GM12878 (cell line): ENCODE measurements around the gene RPRD2. TPM values are rescaled to one million over a fixed set of nuclear protein-coding genes. Genes with fewer than 3 reads are reported as not detected.

ENCODE experiments used
- ATAC-seq: fragments of 200-7000 bp; cut with Tn5 transposase; 3 replicates; pipeline ENCODE4 v1.9.1; 2020; ENCODE audit warnings: mild to moderate bottlenecking, moderate library complexity
- BruUV-seq: library from RNA; stranded (reverse); fragments of 400-500 nt; replicated peaks from 2 replicates; lab custom pipeline; 2021; lab: Mats Ljungman, UMichigan
- CTCF ChIA-PET: fragments of 300-600 bp; sonication (Branson Sonifier 250); formaldehyde crosslinking; extraction: SDS; loops from one replicate; lab custom pipeline; 2021; ENCODE audit warnings: inconsistent platforms; lab: Yijun Ruan, JAX
- POLR2A ChIA-PET: fragments of 350-600 bp; formaldehyde crosslinking; extraction: SDS; loops from one replicate; lab custom pipeline; 2021; ENCODE audit warnings: inconsistent platforms; lab: Charles Lee
- RAD21 ChIA-PET: fragments of 300-600 bp; sonication (Branson Sonifier 250); formaldehyde crosslinking; loops from one replicate; lab custom pipeline; 2023; ENCODE audit warnings: antibody characterized with exemption; ENCODE audit not compliant: unreplicated experiment; lab: Charles Lee
- SMC1A ChIA-PET: fragments of 300-600 bp; sonication (Branson Sonifier 250); formaldehyde crosslinking; loops from one replicate; lab custom pipeline; 2023; ENCODE audit not compliant: unreplicated experiment, uncharacterized antibody; lab: Charles Lee
- DNase-seq: peaks from one replicate; pipeline ENCODE4 v3.0.0-alpha.2; 2011; ENCODE audit warnings: low read depth, low spot score
- FAIRE-seq: peaks from 3 replicates; lab custom pipeline; 2011; peaks lifted over from hg19 to GRCh38; lab: Jason Lieb, UNC
- H2AFZ ChIP-seq: 2 replicates; pipeline ENCODE4 v1.6.0; 2011; ENCODE audit warnings: low read depth, low read length, control low read depth; ENCODE audit not compliant: control insufficient read depth
- H3K27ac ChIP-seq: 2 replicates; pipeline ENCODE4 v1.5.1; 2011; ENCODE audit warnings: control low read depth; ENCODE audit not compliant: control insufficient read depth, insufficient read depth
- H3K27me3 ChIP-seq, 2 experiments: replicated peaks in 1 of 2; 2 replicates each; pipeline versions ENCODE4 v1.6.0 to v1.6.1; 2011; ENCODE audit warnings: low read length in 1 of 2; ENCODE audit not compliant: control insufficient read depth in 2 of 2, insufficient read depth in 2 of 2
- H3K36me3 ChIP-seq, 2 experiments: 2 replicates each; pipeline ENCODE4 v1.5.1; 2011; ENCODE audit warnings: low read length in 1 of 2; ENCODE audit not compliant: control insufficient read depth in 2 of 2, insufficient read depth in 2 of 2
- H3K4me1 ChIP-seq: 2 replicates; pipeline ENCODE4 v1.6.1; 2011; ENCODE audit warnings: mild to moderate bottlenecking, low read length, moderate library complexity, mixed read lengths; ENCODE audit not compliant: control insufficient read depth, insufficient read depth
- H3K4me2 ChIP-seq: 2 replicates; pipeline ENCODE4 v1.6.0; 2011; ENCODE audit warnings: control low read depth; ENCODE audit not compliant: control insufficient read depth, insufficient read depth
- H3K4me3 ChIP-seq: fragments of 200-600 bp; sonication (generic); 2 replicates; pipeline ENCODE4 v1.5.1; 2016
- H3K79me2 ChIP-seq: 2 replicates; pipeline ENCODE4 v1.6.0; 2011; ENCODE audit warnings: low read length; ENCODE audit not compliant: control insufficient read depth, insufficient read depth
- H3K9ac ChIP-seq: 2 replicates; pipeline ENCODE4 v1.8.0; 2011; ENCODE audit warnings: low read length, control low read depth, mixed read lengths; ENCODE audit not compliant: control insufficient read depth, insufficient read depth
- H3K9me3 ChIP-seq: replicated peaks from 3 replicates; pipeline ENCODE4 v1.5.1; 2011; ENCODE audit warnings: mild to moderate bottlenecking, low read length; ENCODE audit not compliant: control insufficient read depth, insufficient read depth
- H4K20me1 ChIP-seq: 2 replicates; pipeline ENCODE4 v1.6.0; 2011; ENCODE audit not compliant: control insufficient read depth, insufficient read depth
- BCL3 ChIP-seq: IDR thresholded peaks from 2 replicates; pipeline ENCODE4 v1.6.1; 2011; ENCODE audit warnings: borderline replicate concordance, low read depth, mild to moderate bottlenecking, moderate library complexity, low read length; ENCODE audit not compliant: insufficient read depth, poor library complexity, severe bottlenecking
- CUX1 ChIP-seq: IDR thresholded peaks from 2 replicates; pipeline ENCODE4 v1.6.1; 2012; ENCODE audit warnings: improper control_type of control experiment, low read depth, low read length; ENCODE audit not compliant: insufficient replicate concordance
- HDGF ChIP-seq: fragments of 450-650 bp; IDR thresholded peaks from 2 replicates; pipeline ENCODE4 v1.6.1; 2016; ENCODE audit warnings: antibody characterized with exemption
- MLLT1 ChIP-seq: fragments of 450-650 bp; IDR thresholded peaks from 2 replicates; pipeline ENCODE4 v1.6.1; 2016; ENCODE audit warnings: mild to moderate bottlenecking
- PRDM15 ChIP-seq: fragments of 450-650 bp; formaldehyde crosslinking; IDR thresholded peaks from 2 replicates; pipeline ENCODE4 v1.4.0; 2020; ENCODE audit warnings: mild to moderate bottlenecking, moderate library complexity
- RB1 ChIP-seq: fragments of 450-650 bp; formaldehyde crosslinking; IDR thresholded peaks from 2 replicates; pipeline ENCODE4 v1.6.1; 2017; ENCODE audit warnings: mild to moderate bottlenecking, borderline replicate concordance
- SMAD1 ChIP-seq: fragments of 450-650 bp; IDR thresholded peaks from 2 replicates; pipeline ENCODE4 v1.6.1; 2018; ENCODE audit warnings: mild to moderate bottlenecking, low read depth; ENCODE audit not compliant: partially characterized antibody
- WGBS: methylation state at CpG from one replicate; pipeline ENCODE4 v1.1.6; 2016; ENCODE audit warnings: low lambda C conversion rate; ENCODE audit not compliant: insufficient replicate concordance, insufficient coverage; ENCODE audit errors: missing lambda C conversion rate; 5-methylcytosine and 5-hydroxymethylcytosine counted together
- in situ Hi-C: fragments of 300-500 bp; cut with MboI; formaldehyde crosslinking; loops from 9 replicates; pipeline ENCODE4 v1.14.3; 2018; ENCODE audit warnings: mixed read lengths
- intact Hi-C: fragments of 100-400 bp; cut with micrococcal nuclease; formaldehyde crosslinking; loops from one replicate; pipeline ENCODE4 v1.14.2; 2022; ENCODE audit not compliant: unreplicated experiment
- polyA plus RNA-seq, 11 experiments: library from polyadenylated mRNA; depleted of rRNA in 4 of 11; unstranded in 6 of 11; stranded (reverse) in 5 of 11; fragments of >200 nt; fragmentation: Nextera tagmentation in 4 of 11; fragmentation: Illumina TruSeq in 1 of 11; extraction: Ambion mirVana in 4 of 11; extraction: Trizol in 1 of 11; gene quantifications; 1 replicate in 1 of 11; 2 replicates in 10 of 11; pipeline versions ENCODE4 v1.2.1 to v1.2.3, GENCODE V29; 2011 to 2016; ENCODE audit warnings: inconsistent platforms in 2 of 11, missing spikeins in 2 of 11, low read depth in 1 of 11
- total RNA-seq, 4 experiments: library from RNA; depleted of rRNA in 3 of 4; stranded (reverse); fragments of >200 nt in 3 of 4; fragmentation: Illumina TruSeq in 1 of 4; extraction: Trizol in 1 of 4; gene quantifications; 2 replicates each; pipeline versions ENCODE4 v1.2.1 to v1.2.3, GENCODE V29; 2013 to 2021

The RPRD2 gene
- total and polyA plus RNA-seq, 10 of the 15 experiments (the other 5 are each of a cell fraction or from before 2014, with no cell fraction given), result 1.9 to 24.8 (median 13.3) TPM

GRCh38 chr1:150406483-150406882 is 42.5 kb downstream of the RPRD2 start (continued):
- TF ChIP-seq CUX1, result no peak

- DNase-seq (no peak), ATAC-seq (no peak), FAIRE-seq (no peak)
- WGBS, result 98% methylated on average over 3 of the region's 3 CpGs
- intact Hi-C loops (no loop called here), in situ Hi-C loops (no loop called here)
- Histone ChIP-seq H3K27me3 (no peaks in the 10 kb centered on the region), H3K36me3 (peaks cover 0 to 4% of the 10 kb centered on the region in 2 experiments; a peak in 1 of 4 replicates), H2AFZ (no peak overlapping the region), H3K9ac (no peak overlapping the region), H3K79me2 (peaks cover 66% of the 10 kb centered on the region), H3K4me1 (peaks cover 3% of the 10 kb centered on the region), H3K4me2 (no peak overlapping the region), H4K20me1 (no peaks in the 10 kb centered on the region), H3K4me3 (no peak overlapping the region), H3K27ac (no peak overlapping the region), H3K9me3 (no peaks in the 10 kb centered on the region)
- CTCF ChIA-PET, result no interaction called here
- SMC1A ChIA-PET, result no interaction called here
- RAD21 ChIA-PET, result no interaction called here
- POLR2A ChIA-PET, result interaction anchor here (0.5 kb wide), 1 partner anchor 24 kb away, joined by 3 read pairs; no protein-coding TSS in a partner anchor
- no TSS peak for BruUV-seq
- no peak for TF ChIP-seq HDGF
- TF ChIP-seq MLLT1, result no peak
- no peak for TF ChIP-seq SMAD1
- no peak for TF ChIP-seq BCL3
- no peak for TF ChIP-seq PRDM15 (CRISPR knock-in tag)
- TF ChIP-seq RB1, result no peak
These were observed 43.4 kb downstream of the RPRD2 start for GRCh38 chr1:150407330-150407729.
